A549 (cell line): ENCODE measurements around the gene TSPAN4. TPM values are rescaled to one million over a fixed set of nuclear protein-coding genes. Genes with fewer than 3 reads are reported as not detected.

Source experiments
- ATAC-seq, 2 experiments: fragments of 200-7000 bp in 1 of 2; fragments of >200 bp in 1 of 2; cut with Nextera tagmentation in 1 of 2; cut with Tn5 transposase in 1 of 2; 3 replicates each; pipeline versions ENCODE4 v1.8.0 to v1.9.1; 2018 to 2020; ENCODE audit warnings: mild to moderate bottlenecking in 1 of 2, moderate library complexity in 1 of 2
- CTCF ChIA-PET: fragments of 300-600 bp; sonication (Branson Sonifier 250); formaldehyde crosslinking; extraction: SDS; loops from one replicate; lab custom pipeline; 2021; ENCODE audit warnings: antibody characterized with exemption, inconsistent platforms; lab: Yijun Ruan, JAX
- POLR2A ChIA-PET: fragments of 350-600 bp; formaldehyde crosslinking; extraction: SDS; loops from one replicate; lab custom pipeline; 2021; ENCODE audit warnings: antibody characterized with exemption, inconsistent platforms; lab: Yijun Ruan, JAX
- DNase-seq, 2 experiments: peaks; one replicate each; pipeline versions ENCODE4 v3.0.0 to v3.0.0-alpha.2; 2011 to 2016; ENCODE audit warnings: low read depth in 1 of 2, low spot score in 1 of 2
- FAIRE-seq: peaks from 2 replicates; lab custom pipeline; 2011; peaks lifted over from hg19 to GRCh38; lab: Jason Lieb, UNC
- H3K27ac ChIP-seq, 2 experiments: fragments of >200 bp; sonication (Bioruptor Twin); formaldehyde crosslinking; 3 replicates each; pipeline ENCODE4 v1.5.1; 2016 to 2017
- H3K4me1 ChIP-seq: fragments of >200 bp; sonication (Bioruptor Twin); formaldehyde crosslinking; 3 replicates; pipeline ENCODE4 v1.6.1; 2016
- H3K4me2 ChIP-seq: fragments of >200 bp; sonication (Bioruptor Twin); formaldehyde crosslinking; 3 replicates; pipeline ENCODE4 v1.6.1; 2016
- H3K4me3 ChIP-seq: fragments of >200 bp; sonication (Bioruptor Twin); formaldehyde crosslinking; 3 replicates; pipeline ENCODE4 v1.5.1; 2016
- H3K9me3 ChIP-seq: fragments of >200 bp; sonication (Bioruptor Twin); formaldehyde crosslinking; 3 replicates; pipeline ENCODE4 v1.6.1; 2016
- CBX8 ChIP-seq: fragments of 200-600 bp; sonication (generic); IDR thresholded peaks from 2 replicates; pipeline ENCODE4 v1.6.1; 2016
- CEBPB ChIP-seq, 2 experiments: fragments of >200 bp in 1 of 2; sonication (Bioruptor Twin) in 1 of 2; formaldehyde crosslinking in 1 of 2; IDR thresholded peaks; 2 replicates each; pipeline ENCODE4 v1.6.1; 2012 to 2016
- EHF ChIP-seq: fragments of 250-450 bp; sonication (Bioruptor Pico); IDR thresholded peaks from 2 replicates; pipeline ENCODE4 v1.5.0; 2020; ENCODE audit warnings: mild to moderate bottlenecking
- FOSL2 ChIP-seq, 2 experiments: fragments of 450-650 bp in 1 of 2; fragments of >200 bp in 1 of 2; sonication (Bioruptor Twin) in 1 of 2; formaldehyde crosslinking; IDR thresholded peaks; 2 replicates each; pipeline versions ENCODE4 v1.5.0 to v1.6.1; 2016 to 2020; ENCODE audit warnings: mild to moderate bottlenecking in 1 of 2, moderate library complexity in 1 of 2
- FOXS1 ChIP-seq: fragments of 250-450 bp; sonication (Bioruptor Pico); IDR thresholded peaks from 2 replicates; pipeline ENCODE4 v1.5.0; 2020; ENCODE audit warnings: mild to moderate bottlenecking, moderate library complexity
- HOXB13 ChIP-seq: fragments of 250-450 bp; sonication (Bioruptor Pico); IDR thresholded peaks from 2 replicates; pipeline ENCODE4 v1.5.0; 2020; ENCODE audit warnings: low read depth, mild to moderate bottlenecking, moderate library complexity
- JUN ChIP-seq, 2 experiments: fragments of >200 bp; sonication (Bioruptor Twin); formaldehyde crosslinking; IDR thresholded peaks; 2 replicates in 1 of 2; 3 replicates in 1 of 2; pipeline ENCODE4 v1.6.1; 2016 to 2017
- MAX ChIP-seq: IDR thresholded peaks from 2 replicates; pipeline ENCODE4 v1.6.1; 2012
- NPAS2 ChIP-seq: fragments of 250-450 bp; sonication (Bioruptor Pico); IDR thresholded peaks from 2 replicates; pipeline ENCODE4 v1.8.0; 2022; ENCODE audit warnings: mild to moderate bottlenecking, moderate library complexity, borderline replicate concordance
- NR3C1 ChIP-seq: fragments of >200 bp; sonication (Bioruptor Twin); formaldehyde crosslinking; IDR thresholded peaks from 3 replicates; pipeline ENCODE4 v1.6.1; 2017
- PBX3 ChIP-seq: IDR thresholded peaks from 2 replicates; pipeline ENCODE4 v1.6.1; 2012
- POLR2AphosphoS2 ChIP-seq: conservative IDR thresholded peaks from 2 replicates; pipeline ENCODE4 v1.6.1; 2012; ENCODE audit warnings: low read length, improper control_type of control experiment, inconsistent platforms
- TFCP2L1 ChIP-seq: fragments of 250-450 bp; sonication (Bioruptor Pico); IDR thresholded peaks from 2 replicates; pipeline ENCODE4 v1.5.0; 2021; ENCODE audit warnings: mild to moderate bottlenecking
- ZC3H11A ChIP-seq: fragments of 450-650 bp; IDR thresholded peaks from 2 replicates; pipeline ENCODE4 v1.6.1; 2014; ENCODE audit warnings: antibody characterized with exemption, mild to moderate bottlenecking
- ZNF302 ChIP-seq: fragments of 250-450 bp; sonication (Bioruptor Pico); IDR thresholded peaks from 2 replicates; pipeline ENCODE4 v1.9.0; 2021; ENCODE audit warnings: inconsistent platforms, mild to moderate bottlenecking, moderate library complexity
- WGBS: methylation state at CpG from one replicate; pipeline ENCODE4 v1.1.6; 2017; ENCODE audit errors: missing lambda C conversion rate; 5-methylcytosine and 5-hydroxymethylcytosine counted together
- polyA plus RNA-seq, 4 experiments: library from polyadenylated mRNA; depleted of rRNA in 3 of 4; stranded (reverse); fragments of >200 nt; fragmentation: RNase III in 1 of 4; extraction: RNeasy Plus Mini Kit Qiagen cat#74134 plus additional on column Dnase treatment in 1 of 4; gene quantifications; 2 replicates in 3 of 4; 3 replicates in 1 of 4; pipeline ENCODE4 v1.2.3, GENCODE V29; 2011 to 2017
- TF ChIP-seq, protein P1 (sequence below): fragments of 450-650 bp; IDR thresholded peaks from 2 replicates; pipeline ENCODE4 v1.6.1; 2014; ENCODE audit warnings: antibody characterized with exemption
- TF ChIP-seq, protein P2 (sequence below): fragments of >200 bp; sonication (Bioruptor Twin); formaldehyde crosslinking; IDR thresholded peaks from 3 replicates; pipeline ENCODE4 v1.6.1; 2016

The TSPAN4 gene
- polyA plus RNA-seq, 2 of the 4 experiments (the other 2 are of a cell fraction), result 83.5 to 145 TPM

- CTCF ChIA-PET, result interaction anchor here (2.5 to 5.2 kb wide), 2 partner anchors 10 to 186 kb away, joined by 10 to 25 read pairs; no protein-coding TSS in a partner anchor
- peaks cover 47% of the 10 kb centered on the region for H3K4me1 ChIP-seq
- no peak for TF ChIP-seq FOSL2 (IDR thresholded peaks at IDR 0.05)
- TF ChIP-seq FOSL2 (CRISPR knock-in tag; IDR thresholded peaks at IDR 0.05), result no peak
- ATAC-seq (no peak), FAIRE-seq (no peak), DNase-seq (no peak)
- no peak overlapping the region for H3K4me3 ChIP-seq
- WGBS, result 71% methylated on average over 7 of the region's 11 CpGs
- H3K4me2 ChIP-seq, result no peak overlapping the region
- POLR2A ChIA-PET, result interaction anchor here (0.9 kb wide), 1 partner anchor 625 kb away, joined by 3 read pairs; no protein-coding TSS in a partner anchor
- no peak overlapping the region for H3K27ac ChIP-seq
- no peaks in the 10 kb centered on the region for H3K9me3 ChIP-seq
Measured at GRCh38 chr11:864898-865297, 22.2 kb downstream of the TSPAN4 start.

GRCh38 chr11:865462-866430 lies 23.1 kb downstream of the TSPAN4 start:
- Histone ChIP-seq H3K4me1 (peaks cover 38% of the 10 kb centered on the region; the same call in 2 of the 3 replicates), H3K27ac (peak overlapping the region in 1 of 2 experiments; percentile 24; a peak in 1 of 6 replicates), H3K4me2 (no peak overlapping the region), H3K4me3 (no peak overlapping the region), H3K9me3 (no peaks in the 10 kb centered on the region)
- peak in 1 of 2 experiments; percentile 0; a peak in 1 of 6 replicates for ATAC-seq
- FAIRE-seq, result no peak
- DNase-seq, result no peak
- TF ChIP-seq PBX3 (peak; percentile 17; the same call in 1 of the 2 replicates), EHF (CRISPR knock-in tag) (no peak), CBX8 (no peak), ZC3H11A (no peak), JUN (IDR thresholded peaks at IDR 0.05) (peak in 1 of 2 experiments; percentile 18; a peak in 1 of 5 replicates)
- TF ChIP-seq, protein P1, sequence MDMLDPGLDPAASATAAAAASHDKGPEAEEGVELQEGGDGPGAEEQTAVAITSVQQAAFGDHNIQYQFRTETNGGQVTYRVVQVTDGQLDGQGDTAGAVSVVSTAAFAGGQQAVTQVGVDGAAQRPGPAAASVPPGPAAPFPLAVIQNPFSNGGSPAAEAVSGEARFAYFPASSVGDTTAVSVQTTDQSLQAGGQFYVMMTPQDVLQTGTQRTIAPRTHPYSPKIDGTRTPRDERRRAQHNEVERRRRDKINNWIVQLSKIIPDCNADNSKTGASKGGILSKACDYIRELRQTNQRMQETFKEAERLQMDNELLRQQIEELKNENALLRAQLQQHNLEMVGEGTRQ, result no peak
- TF ChIP-seq, protein P2, sequence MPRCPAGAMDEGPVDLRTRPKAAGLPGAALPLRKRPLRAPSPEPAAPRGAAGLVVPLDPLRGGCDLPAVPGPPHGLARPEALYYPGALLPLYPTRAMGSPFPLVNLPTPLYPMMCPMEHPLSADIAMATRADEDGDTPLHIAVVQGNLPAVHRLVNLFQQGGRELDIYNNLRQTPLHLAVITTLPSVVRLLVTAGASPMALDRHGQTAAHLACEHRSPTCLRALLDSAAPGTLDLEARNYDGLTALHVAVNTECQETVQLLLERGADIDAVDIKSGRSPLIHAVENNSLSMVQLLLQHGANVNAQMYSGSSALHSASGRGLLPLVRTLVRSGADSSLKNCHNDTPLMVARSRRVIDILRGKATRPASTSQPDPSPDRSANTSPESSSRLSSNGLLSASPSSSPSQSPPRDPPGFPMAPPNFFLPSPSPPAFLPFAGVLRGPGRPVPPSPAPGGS, result no peak
- ChIA-PET CTCF (interaction anchor here (0.8 to 5.2 kb wide), 5 partner anchors 8 to 185 kb away, joined by 3 to 25 read pairs (median 10); partner anchors contain the start of gene AP2A2), POLR2A (no interaction called here)
- 75% methylated on average over 26 of the region's 41 CpGs for WGBS

- no peak for FAIRE-seq
- Histone ChIP-seq H3K9me3 (no peaks in the 10 kb centered on the region), H3K4me3 (no peak overlapping the region), H3K27ac (peak overlapping the region in 1 of 2 experiments; percentile 24; a peak in 2 of 6 replicates), H3K4me1 (peaks cover 38% of the 10 kb centered on the region; the same call in 2 of the 3 replicates), H3K4me2 (no peak overlapping the region)
- DNase-seq, result no peak
- ATAC-seq, result peak; percentile 1; a peak in 1 of 6 replicates
- CTCF ChIA-PET, result interaction anchor here (1.5 to 5.2 kb wide), 4 partner anchors 11 to 184 kb away, joined by 6 to 25 read pairs (median 14); partner anchors contain the start of gene AP2A2
- TF ChIP-seq TFCP2L1 (CRISPR knock-in tag) (peak; percentile 16; the same call in 1 of the 2 replicates), PBX3 (0 out of 2 replicates have a peak, but pooled peaks have one; percentile 3), FOXS1 (CRISPR knock-in tag) (no peak), NPAS2 (CRISPR knock-in tag) (no peak), MAX (no peak), CEBPB (IDR thresholded peaks at IDR 0.05) (no peak), ZC3H11A (no peak), NR3C1 (no peak), ZNF302 (no peak), JUN (IDR thresholded peaks at IDR 0.05) (no peak), POLR2AphosphoS2 (no peak; the same call in 1 of the 2 replicates), HOXB13 (CRISPR knock-in tag) (no peak)
- TF ChIP-seq, protein P1, result no peak
- TF ChIP-seq, protein P2, result no peak
- TF ChIP-seq, all 56 proteins: peak for 2
- 88% methylated on average over 10 of the region's 14 CpGs for WGBS
- POLR2A ChIA-PET, result no interaction called here
Measured at GRCh38 chr11:866481-866880, 23.8 kb downstream of the TSPAN4 start.
